Stimulated activated CD8-positive, alpha-beta memory T cell treated with anti-CD3 and anti-CD28 coated beads, Interleukin-12 subunit alpha, Interleukin-12 subunit beta, amount 100 ng/mL, for 4 hours (primary cell): ENCODE measurements around the gene MKLN1.
"Not testable (repeated sequence)": the region's sequence is repeated elsewhere in the genome, so short reads cannot be mapped to it uniquely, and the experiment has no call there.

ENCODE experiments used
- DNase-seq: peaks from one replicate; pipeline ENCODE4 v3.0.0-alpha.2; 2020; ENCODE audit warnings: low read depth

The MKLN1 gene

DNA sequence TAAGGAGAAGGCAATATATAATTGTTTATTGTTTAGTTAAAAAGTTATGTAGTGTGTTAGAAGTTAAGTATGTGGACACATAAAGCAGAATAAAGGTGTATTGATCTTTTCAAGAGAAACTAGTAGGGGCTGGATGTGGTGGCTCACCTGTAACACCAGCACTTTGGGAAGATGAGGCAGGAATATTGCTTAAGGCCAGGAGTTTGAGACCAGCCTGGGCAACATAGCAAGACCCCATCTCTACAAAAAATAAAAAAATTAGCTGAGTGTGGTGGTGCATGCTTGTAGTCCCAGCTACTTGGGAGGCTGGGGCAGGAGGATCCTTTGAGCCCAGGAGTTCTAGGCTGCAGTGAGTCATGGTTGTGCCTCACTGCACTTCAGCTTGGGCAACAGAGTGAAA is 135.0 kb downstream of the MKLN1 start:
- not testable (repeated sequence) for DNase-seq

DNA sequence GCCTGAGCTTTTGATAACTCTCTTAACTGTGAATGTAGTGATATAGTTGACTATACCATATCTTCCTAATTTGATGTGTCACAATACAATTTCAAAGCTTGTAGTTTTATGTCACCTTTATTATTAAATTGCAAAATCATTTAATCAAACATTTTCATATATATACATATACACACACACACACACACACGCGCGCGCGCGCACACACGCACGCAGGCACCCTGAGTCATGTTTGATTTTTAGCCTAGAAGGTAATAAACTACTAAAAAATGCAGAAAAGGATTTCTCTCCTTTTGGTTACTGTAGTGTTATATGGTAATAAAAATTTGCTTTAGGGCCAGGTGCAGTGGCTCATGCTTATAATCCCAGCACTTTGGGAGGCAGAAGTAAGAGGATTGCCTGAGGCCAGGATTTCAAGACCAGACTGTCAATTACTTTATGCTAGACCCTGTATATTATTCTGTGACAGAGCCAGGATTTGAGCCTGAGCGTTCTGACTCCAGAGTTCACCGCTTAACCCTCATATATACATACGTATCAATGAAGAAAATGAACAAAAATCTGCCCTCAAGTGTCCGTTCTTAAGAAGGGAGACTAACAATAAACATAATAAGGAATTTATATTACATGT is 139.2 kb downstream of the MKLN1 start:
- DNase-seq = no peak

DNA sequence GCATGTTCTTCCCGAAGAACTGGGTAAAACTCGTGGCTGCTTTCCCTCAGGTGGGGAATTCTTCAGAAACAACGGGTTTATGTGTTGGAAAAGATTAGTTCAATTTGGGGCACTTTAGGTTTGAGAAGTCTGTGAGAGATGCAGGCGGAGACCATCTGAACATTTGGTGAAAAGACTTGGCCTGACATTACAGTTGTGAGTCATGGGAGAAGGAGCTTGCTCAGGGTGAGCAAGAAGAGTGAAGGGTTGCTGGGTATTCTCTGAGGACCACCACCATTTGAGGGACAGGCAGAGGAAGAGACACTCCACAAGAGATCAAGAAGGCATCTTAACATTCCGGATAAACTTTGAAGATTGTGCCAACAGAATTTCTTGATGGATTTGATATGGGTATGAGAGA is 140.1 kb downstream of the MKLN1 start:
- no peak for DNase-seq

DNA sequence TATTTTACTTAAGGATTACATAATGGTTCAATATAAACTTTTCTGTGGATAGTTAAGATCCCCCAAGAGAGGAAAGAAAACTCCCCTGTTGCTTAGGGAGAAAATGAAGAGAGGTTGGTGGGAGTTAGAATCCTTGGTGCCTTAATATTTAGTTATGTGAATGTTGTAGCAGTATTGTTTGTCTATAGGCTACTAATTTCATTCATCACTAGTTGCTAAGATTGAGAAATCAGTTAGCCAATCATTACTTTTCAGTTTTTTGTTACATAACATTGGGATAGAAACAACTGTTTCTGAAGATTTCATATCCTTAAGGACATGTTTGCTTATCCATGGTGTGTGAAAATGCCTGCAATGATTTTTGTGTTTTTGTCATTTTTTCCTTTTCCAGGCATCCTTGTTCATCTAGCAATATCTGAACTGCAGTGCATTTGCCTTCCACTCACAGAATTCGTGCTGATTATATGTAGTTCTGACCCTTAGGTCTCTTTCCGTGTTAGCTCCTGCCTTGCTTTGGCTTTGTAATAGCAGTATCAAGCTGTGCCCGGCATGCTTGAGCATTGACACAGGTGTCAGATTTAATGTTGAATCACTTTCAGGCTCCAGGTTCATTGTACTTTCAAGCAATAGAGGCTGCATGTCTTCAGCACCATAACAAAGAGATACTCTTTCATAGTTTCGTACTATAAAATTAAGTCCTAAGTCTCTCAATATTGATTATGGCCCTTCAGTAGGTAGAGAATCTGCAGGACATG is 143.8 kb downstream of the MKLN1 start:
- no peak for DNase-seq

DNA sequence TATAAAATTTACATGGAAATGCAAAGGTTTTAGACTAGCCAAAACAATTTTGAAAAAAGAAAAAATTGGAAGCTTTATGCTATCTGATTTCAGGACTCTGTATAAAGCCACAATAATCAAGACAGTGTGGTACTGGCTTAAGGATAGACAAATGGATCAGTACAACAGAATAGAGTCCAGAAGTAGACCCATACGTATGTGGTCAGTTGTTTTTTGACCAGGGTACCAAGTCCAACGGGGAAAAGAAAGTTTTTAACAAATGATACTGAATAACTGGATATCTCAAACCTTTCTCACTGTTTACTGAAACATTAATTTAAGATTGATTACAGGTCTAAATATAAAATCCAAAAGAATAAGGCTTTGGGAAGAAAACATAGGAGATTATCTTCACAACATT is 149.1 kb downstream of the MKLN1 start:
- no peak for DNase-seq

DNA sequence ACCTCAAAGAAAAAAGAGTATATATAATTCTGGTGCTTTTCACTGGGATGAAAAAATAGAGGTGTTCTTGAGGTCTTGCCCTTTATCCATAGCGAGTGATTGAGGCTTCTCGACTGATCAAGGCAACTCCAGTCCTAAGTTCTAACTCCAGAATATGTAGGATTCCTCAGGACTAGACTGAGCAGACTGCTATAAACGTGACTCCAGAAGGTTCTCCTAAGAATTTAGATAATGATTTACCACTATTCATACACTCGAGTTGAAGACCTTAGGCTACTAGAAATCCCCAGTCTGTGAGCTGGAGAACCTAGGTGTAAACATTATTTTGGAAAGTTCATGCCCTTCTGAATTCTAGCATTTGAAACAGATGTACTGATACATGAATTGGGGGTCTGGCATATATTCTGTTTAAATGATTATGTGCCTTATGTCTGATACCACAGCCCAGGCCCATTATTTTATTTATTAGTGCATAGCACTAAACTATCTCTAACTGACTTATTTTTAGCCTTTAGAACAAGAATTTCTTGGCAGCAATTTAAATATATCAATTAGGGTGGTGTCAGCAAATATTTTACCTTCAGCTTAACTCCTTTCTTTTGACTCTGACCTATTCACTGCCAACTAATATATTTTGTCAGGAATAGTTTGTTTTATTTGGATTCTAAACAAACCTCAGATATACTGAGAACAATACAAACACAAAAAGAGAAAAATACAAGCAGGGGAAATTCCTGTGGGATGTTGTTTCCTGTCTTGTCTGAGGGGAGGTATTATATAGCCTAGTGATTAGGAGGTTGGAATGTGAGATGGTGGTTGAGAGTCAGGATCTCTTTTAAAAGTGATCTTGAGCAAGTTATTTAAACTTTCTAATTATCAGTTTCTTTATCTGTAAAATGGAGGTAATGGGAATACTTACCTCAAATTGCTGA is 153.0 kb downstream of the MKLN1 start:
- DNase-seq = no peak

DNA sequence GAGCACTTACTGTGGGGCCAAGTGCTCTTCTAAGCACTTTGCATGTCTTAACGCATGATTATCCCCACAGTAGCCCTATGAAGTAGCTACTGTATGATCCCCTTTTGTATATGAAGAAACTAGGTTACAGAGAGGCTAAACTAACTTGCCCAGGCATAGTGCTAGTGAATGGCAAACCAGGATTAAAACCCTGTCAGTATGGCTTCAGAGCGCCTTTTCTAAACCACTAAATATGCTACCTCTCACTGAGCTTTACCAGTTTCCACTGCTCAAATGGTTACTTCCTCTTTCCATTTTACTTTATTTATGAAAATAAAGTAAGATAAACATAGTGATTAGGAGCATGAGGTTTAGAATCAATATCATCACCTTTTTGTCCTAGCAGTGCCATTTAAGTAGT is 155.1 kb downstream of the MKLN1 start:
- DNase-seq = no peak

DNA sequence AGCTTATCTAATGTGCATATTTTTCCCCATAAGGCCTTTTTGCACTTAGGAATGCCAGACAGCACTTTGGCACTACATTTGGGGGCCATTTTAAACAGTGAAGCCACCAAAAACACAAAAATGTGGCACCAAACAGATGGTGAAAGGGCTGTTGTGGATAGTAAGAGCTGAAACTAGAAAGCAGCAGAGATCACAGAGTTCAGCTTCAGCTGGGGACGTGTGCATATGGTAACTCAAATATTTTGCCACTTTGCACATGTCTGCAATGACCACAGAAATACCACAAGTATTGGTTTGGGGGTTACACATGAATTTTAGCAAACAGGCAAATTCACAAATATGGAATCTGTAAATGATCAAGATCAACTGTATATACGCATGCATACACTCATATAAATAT is 155.9 kb downstream of the MKLN1 start:
- no peak for DNase-seq

DNA sequence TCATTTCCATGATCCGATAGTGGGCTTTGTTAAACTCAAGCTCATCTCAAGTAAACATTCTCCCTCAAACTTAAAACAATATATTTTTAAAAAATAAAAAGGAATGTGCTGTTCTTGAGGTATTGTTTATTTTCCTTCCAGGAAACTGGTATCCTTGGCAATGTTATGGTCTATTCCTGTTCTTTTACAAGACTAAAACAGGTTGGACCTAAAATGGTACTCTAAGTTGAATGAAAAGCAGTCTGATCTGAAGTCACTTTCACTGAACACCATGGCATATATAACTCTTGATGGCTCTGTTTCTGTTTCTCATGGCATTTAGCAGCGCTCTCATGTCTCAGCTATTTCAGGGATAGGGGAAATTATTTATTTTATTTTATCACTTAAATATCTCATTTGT is 158.7 kb downstream of the MKLN1 start:
- DNase-seq = no peak

DNA sequence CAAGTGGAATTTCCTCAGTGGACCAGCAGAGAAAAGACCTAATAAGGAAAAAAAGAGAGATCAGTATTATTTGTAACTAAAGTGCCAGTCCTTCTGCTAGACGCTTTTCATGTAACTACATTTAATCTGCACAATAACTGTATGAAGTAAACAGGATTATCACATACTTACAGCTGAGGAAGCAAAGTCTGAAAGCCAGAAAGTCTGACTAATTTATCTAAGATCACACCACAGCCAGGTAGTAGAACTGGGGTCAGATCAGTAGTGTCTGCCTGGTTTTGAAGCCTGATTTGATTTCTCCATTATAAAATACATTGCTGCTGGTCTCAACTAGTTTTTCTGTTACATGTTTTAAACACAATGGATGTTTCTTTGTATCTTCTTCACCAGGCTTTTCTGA is 159.5 kb downstream of the MKLN1 start:
- DNase-seq = no peak

DNA sequence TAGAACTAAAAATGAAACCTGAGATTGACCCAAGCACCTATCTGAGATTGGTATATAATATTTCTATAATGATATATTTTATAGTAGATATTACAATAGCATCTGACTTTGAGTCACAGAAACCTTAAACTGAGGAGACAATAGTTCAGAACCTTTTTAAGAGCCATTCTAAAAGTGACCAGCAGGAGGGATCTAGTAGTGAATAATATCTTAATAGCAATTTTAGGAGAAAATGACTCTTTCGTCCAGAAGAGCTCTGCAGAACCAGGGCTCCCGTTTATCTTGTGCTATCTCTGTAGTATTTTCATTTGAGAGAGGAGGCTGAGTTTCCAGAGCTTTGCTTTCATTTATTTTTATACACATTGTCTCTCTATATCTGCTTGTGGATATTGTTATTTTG is 160.7 kb downstream of the MKLN1 start:
- DNase-seq = no peak

DNA sequence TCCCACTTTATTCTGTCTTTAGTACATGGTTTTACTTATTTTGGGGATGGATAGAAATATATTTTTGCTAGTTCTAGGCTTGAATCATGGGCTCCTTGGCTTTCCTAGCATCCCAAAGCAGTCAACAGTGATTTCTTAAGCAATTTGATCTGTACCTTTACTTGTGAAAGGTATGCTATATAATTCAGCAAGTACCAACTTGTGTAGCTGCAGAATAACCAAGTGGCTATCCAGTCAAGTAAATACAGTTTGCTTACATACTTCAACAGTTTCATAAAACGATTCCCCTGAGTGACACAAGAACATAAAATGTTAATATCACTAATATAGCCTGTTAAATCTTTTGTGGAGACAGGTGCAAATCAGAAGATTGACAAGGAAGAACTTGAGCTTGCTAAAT is 161.5 kb downstream of the MKLN1 start:
- no peak for DNase-seq

DNA sequence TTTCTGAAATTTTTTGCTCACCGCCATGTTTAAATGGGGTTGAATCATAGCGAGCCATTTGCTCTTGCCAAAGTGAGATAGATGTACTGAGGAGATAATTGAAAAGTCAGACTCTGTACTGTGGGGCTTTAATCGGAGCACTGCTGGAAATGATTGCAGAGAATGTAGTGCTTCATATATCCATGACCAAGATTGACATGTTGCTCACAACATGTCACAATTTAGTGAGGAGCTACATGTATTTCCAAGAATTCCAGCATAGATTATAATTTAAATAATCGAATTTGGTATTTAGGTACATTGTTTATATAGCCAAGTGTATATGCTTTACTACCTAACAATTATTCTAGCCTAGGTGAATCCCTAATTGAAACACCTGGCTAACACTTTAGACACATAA is 162.2 kb downstream of the MKLN1 start:
- no peak for DNase-seq

DNA sequence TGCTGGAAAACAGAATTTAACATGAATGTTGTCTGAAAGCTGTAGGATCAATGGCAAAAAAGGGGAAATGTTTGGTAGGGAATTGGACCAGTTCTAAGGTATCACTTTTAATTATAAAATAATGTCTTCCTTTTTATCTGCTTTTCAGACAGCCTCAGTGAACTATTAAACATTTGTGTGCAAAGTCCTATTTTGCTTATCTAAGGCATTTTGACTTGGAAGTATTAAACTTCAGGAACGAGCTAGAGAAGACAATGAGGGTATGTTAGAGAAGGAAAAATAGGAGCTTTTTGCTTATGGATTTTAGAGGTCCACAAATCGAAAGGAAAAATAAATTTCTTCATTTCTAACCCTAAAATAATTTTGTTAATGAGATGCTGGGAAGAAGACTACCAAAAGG is 165.4 kb downstream of the MKLN1 start:
- no peak for DNase-seq

DNA sequence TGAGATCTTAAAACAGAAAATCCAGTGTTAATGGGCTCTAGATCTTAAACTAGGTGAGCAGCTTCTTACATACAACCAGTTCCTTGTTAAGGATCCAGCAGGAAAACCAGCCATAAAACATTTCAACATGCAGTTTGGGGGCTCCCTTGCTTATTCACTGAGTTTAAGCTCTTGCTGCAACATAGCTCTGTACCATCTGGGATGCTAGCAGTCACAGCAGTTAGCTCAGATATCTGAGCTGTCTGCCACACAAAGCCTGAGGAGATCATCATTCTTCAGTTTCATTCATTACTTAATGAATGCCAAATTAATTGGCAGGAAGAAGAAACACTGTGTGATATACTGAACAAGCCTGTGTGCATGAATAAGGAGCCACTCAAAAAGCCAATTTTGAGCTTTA is 165.9 kb downstream of the MKLN1 start:
- DNase-seq = no peak

DNA sequence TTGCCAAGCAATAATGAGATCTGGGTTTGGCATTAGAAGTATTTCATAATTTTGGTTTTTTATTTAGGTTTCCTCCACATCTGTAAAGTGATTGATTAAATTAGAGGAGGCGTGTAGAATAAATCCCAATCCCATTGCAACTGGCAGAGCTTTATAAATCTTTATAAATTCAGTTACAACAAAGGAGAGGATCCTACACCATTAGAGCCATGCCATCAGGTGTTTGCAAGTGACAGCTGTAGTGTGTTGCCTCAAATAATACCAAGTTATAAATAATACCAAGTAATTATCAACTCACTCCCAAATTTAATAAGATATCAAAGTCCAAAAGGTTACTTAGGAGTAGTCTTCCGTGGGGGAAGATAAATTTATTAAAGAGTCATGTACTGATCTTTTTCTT is 166.5 kb downstream of the MKLN1 start:
- no peak for DNase-seq

DNA sequence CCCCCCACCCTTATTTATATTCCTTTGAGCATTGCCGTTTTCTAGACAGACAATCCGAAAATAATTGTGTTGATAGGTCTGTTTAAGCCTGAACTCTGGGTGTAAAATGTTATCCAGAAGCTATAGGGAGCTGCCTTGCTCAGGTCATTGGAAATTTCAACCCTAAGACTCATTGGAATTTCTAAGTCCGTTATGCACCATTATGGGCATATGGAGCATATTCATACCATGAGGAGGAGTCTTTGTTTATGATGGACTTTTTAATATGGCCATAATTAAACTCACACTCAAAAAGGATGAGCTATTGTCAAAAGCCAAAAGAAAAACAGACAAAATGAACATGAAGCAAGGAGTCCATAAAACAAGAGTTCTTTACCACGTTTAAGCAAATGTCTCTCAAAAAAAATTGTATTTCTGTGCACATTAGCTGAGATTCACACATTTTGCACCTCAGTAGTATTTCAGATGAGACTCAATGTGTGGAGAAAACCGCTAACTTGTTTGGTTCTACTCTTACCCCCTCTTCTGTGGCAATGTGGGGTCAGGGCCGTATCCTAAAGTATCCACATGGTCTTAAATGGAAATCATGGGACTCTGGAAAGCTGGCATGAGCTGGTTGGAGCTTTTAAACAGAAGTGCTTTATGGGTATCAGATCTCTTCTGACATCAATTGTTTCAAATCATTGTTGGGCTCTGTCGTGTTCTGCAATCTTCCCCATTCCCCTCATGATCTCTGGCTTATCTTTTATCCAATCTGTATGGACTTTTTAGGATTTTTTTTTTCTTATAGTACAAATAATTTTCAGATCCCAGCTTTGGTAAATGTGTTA is 168.2 kb downstream of the MKLN1 start:
- no peak for DNase-seq

DNA sequence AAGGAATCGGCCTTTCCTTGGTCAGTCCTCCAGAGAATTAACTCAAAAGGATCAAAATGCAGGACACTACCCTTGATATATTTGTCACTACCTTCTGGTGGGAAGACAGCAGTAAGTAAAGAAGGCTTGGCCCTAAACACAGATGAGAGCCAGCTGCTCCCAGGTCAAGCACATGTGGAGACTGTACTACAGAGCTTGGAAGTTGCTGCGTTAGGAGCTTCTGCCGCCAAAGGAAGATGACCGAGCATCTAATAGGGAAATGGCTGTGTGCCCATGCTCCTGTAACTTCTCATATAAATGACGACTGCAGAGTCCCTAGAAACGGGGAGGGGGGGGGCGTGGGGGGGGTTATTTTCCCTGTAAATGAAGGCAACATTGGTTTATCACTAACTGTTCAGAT is 169.8 kb downstream of the MKLN1 start:
- no peak for DNase-seq

DNA sequence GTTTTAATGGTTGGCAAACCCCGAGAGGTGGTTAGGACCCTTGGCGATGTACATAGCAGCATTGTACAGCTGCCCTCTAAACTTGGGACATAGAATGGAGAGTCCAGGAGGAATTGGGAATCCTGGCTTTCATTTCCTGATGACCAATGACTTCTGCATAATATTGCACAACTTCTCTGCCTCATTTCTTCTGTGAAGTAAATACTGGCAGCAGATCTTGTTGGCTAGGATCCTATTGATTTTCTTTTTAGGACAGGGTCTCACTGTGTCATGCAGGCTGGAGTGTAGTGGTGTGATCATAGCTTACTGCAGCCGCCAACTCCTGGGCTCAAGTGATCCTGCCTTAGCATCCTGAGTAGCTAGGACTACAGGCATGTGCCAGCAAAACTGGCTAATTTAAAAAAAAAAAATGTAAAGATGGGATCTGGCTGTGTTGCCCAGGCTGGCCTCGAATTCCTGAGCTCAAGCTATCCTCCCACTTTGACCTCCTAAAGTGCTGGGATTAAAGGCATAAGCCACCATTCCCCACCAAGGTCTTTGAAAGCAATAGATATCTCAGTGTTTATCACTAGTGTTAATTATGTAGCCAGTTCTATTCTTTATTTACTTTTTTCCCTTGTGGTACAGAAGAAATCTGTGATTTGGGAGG is 170.7 kb downstream of the MKLN1 start:
- no peak for DNase-seq

DNA sequence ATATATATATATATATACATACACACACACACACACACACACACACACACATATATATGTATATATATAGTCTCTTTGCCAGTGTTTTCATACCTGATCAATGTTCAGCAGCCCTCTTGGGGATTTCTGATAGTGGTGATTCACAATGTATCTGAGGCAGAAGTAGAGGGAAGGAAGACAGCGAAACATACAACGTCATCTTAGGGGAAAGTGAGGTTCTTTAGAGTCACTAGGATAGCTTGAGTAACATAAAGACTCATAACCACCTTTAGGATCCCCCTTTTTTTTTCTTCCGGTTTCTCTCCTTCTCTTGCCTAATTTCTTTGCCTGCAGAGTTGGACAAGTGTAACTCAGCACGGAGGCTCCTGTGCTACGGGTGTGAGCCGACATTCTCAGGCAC is 172.1 kb downstream of the MKLN1 start:
- no peak for DNase-seq

DNA sequence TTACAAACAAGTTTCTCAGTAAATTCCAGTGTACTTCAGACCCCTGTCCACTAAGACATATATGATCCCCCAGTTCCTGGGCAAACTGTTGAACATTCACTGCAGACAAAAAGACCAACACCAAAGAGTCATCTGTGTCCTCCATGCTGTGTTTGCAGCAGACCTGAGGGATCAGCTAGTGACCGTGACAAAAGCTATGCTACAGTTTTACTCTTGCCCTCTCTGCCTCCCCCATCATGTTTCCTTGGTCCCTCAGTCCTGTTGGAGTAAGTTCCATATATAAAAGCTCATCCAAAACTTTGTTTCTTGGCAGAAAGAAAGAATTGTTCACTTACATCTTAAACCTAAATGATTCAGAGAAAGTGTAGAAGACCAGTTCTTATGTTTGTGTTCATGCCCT is 172.7 kb downstream of the MKLN1 start:
- no peak for DNase-seq

DNA sequence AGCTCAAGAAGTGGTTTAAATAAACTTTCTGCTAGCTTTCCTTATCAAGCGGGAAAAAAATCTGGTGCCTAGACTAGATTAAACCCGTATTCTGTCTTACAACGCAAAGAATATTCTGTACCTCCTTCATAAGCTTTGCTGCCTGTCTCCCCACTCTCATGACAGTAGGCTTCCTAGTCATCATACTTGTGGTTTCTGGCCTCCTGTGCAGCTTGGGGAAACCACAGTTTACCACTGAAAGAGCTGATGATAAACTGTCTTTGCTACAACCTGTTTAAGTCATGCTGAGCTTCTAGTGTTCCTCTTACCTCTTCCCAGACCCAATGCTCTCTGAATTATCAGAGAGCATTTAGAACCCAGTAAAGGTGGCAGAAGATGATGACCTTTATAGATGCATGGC is 173.7 kb downstream of the MKLN1 start:
- DNase-seq = peak; percentile 10
